Inflammatory macrophage (primary cell): ENCODE data around the gene GDF9.

Experiments used
- DNase-seq, 2 donors: peaks; one replicate each; pipeline ENCODE4 v3.0.0-alpha.2; 2020 to 2022

Gene GDF9

DNA sequence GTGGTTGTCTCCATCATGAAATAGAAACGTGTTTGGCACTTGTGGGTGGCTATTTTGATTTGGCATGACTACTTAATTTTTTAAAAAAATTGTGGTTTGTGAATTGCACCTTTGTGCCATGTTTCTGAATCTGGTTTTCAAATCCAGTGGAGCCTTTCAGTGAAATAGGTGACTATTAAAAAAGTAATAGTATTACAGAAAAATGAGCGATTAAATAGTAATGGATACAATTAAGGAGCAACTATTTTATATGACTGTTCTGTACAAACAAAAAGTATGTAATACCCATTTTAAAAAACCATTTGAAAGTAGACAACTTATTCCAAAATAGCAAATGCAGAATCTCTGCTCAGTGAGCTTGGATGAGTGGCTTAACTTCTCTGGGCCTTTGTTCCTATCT is 50.2 kb downstream of the GDF9 start:
- peak in 1 of 2 donors; percentile 1 for DNase-seq

GRCh38 chr5:132815454-132815853 is 50.8 kb downstream of the GDF9 start:
- DNase-seq, result no peak

DNA sequence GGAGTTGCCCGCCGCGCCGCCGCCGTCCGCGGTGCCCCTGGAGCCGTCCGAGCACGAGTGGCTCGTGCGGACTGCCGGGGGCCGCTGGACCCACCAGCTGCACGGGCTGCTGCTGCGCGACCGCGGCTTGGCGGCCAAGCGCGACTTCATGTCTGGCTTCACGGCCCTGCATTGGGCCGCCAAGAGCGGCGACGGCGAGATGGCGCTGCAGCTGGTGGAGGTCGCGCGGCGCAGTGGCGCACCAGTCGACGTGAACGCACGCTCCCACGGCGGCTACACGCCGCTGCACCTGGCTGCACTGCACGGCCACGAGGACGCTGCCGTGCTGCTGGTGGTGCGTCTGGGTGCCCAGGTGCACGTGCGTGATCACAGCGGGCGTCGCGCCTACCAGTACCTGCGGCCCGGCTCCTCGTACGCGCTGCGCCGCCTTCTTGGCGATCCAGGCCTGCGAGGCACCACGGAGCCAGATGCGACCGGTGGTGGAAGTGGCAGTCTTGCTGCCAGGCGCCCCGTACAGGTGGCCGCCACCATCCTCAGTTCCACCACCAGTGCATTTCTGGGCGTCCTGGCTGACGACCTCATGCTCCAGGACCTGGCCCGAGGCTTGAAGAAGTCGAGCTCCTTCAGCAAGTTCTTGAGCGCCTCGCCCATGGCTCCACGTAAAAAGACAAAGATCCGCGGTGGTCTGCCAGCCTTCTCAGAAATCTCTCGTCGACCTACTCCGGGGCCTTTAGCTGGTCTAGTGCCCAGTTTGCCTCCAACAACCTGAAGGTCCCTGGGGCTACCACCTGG is 51.6 kb downstream of the GDF9 start:
- DNase-seq, result no peak

GRCh38 chr5:132813599-132814502 is 52.4 kb downstream of the GDF9 start:
- DNase-seq, result no peak

DNA sequence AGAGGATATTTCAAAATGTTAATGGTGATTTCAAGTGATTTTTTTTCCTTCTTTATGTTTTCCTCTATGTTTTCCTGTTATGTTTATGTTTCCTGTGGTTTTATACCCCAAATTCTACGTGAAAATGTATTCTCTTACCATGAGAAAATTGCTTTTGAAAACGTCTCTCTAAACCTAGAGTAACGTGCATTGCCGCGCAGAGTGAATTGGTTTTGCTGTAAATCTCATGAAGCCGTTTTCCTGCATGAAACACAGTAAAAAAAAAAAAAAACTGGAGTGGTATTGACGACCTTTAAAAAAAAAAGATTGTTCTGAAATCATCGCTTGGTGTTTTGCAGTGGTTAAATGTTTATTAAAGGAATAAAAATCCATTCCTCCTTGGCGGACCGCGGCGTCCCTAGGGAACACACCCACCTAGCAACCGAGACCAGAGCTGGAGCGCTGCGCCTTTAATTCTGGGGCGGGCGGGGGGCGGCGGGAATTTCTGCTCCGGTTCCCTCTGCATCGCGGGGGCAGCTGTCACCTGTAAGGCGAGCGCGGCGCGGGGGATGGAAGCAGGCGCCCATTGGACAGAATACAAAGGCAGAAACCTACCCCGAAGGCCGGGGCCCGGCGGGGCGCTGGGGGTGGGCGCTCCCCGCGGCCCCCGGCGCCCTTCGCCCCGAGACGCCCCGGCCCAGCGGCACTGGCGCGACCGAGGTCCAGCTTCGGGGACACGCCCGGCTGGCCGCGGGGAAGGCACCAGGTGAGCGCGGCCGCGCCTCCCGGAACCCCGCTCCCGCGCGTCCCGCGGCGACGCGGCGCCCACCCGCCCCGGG is 53.3 kb downstream of the GDF9 start, which contains the start of gene SOWAHA:
Gene SOWAHA, plus strand, starts transcription at position 522 of the 818 bp plus-strand sequence. CDS start 320 bp downstream, outside the sequence.
- DNase-seq, result no peak

DNA sequence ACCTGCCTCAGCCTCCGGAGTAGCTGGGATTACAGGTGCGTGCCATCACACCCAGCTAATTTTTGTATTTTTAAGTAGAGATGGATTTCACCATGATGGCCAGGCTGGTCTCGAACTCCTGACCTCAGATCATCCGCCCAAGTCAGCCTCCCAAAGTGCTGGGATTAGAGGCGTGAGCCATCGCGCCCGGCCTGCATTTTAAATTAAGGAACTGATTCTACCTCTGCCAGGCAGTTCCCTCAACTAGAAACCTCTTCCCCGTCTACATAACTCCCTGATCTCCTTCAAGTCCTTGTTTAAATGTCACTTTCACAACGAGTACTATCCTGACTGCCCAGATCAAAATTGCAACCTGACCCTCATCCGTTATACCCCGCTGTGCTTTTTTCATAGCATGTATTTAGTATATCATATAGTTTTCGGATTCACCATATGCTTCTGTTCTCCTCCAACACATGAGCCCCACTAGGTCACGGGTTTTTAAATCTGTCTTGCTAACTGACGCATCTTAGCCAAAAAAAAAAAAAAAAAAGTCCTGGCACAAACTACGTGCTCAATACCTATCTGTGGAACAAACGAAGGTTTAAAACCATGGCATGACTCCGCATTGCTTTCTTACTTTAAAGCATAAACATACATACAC is 54.0 kb downstream of the GDF9 start:
- peak; percentile 47 to 58 for DNase-seq
